Measurements from ENCODE around the gene GLB1L. TPM values are rescaled to one million over a fixed set of nuclear protein-coding genes. Genes with fewer than 3 reads are reported as not detected.
A peak's percentile ranks its signal among the peaks of the same experiment; 100 is the strongest.

The GLB1L gene
- total RNA-seq, 1 donor, result 15.5 TPM

DNA sequence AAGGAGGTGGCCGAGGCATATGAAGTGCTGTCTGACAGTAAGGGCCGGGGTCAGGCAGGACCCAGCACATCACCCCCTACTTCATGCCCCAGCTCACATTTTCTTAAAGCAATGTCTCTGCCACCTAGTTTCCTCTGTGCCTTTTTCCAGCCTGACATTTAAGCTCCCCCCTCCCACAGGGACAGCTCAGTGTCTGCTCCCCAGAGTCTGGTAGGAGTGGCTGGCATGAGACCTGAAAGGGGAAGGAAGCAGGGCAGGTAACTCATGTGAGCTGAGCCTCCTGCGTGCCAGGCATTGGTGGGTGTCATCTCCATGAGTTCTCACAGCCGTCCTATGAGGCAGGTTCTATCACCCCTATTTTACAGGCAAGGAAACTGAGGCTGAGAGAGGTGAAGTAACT, 35.4 kb upstream of the GLB1L start:
- TF ChIP-seq, protein P1, sequence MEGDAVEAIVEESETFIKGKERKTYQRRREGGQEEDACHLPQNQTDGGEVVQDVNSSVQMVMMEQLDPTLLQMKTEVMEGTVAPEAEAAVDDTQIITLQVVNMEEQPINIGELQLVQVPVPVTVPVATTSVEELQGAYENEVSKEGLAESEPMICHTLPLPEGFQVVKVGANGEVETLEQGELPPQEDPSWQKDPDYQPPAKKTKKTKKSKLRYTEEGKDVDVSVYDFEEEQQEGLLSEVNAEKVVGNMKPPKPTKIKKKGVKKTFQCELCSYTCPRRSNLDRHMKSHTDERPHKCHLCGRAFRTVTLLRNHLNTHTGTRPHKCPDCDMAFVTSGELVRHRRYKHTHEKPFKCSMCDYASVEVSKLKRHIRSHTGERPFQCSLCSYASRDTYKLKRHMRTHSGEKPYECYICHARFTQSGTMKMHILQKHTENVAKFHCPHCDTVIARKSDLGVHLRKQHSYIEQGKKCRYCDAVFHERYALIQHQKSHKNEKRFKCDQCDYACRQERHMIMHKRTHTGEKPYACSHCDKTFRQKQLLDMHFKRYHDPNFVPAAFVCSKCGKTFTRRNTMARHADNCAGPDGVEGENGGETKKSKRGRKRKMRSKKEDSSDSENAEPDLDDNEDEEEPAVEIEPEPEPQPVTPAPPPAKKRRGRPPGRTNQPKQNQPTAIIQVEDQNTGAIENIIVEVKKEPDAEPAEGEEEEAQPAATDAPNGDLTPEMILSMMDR (IDR thresholded peaks at IDR 0.05; ENCODE audit: insufficient read depth, low read depth, low read length), result no peak
- DNase-seq (ENCODE audit: low read depth), result no peak
- H3K4me3 ChIP-seq (ENCODE audit: low read depth, low read length), result no peak overlapping the region

DNA sequence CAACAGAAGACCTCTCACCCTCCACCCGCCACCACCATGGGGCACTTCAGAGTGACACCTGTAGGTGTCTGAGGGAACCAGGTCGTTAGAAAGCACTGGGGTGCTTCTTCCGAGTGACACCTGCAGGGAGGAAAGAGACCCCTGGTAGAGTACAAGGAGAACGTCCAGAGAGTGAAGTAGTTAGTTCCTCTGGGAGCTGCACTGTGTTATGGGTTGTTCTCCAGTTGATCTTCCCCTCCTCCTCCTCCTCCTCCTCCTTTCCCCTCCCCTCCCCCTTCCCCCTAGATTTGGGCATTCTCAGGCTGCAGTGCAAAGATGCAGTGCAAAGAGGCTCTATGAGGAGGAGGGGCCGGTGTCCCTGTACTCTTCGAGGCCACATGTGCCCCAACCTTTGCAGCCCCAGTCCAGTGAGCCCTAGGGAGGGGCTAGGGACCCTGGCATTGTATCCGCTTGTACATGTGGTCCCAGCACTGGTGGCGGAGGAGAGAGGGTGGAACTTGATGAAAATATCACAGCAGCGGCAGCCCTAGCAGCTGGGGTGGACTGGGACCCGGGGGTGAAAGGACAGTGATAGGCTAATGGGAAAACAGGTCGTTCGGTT, 34.8 kb upstream of the GLB1L start:
- TF ChIP-seq, protein P1 (IDR thresholded peaks at IDR 0.05; ENCODE audit: insufficient read depth, low read depth, low read length), result peak; percentile 1
- peak overlapping the region; percentile 74 for H3K4me3 ChIP-seq (ENCODE audit: low read depth, low read length)
- DNase-seq (ENCODE audit: low read depth), result no peak

DNA sequence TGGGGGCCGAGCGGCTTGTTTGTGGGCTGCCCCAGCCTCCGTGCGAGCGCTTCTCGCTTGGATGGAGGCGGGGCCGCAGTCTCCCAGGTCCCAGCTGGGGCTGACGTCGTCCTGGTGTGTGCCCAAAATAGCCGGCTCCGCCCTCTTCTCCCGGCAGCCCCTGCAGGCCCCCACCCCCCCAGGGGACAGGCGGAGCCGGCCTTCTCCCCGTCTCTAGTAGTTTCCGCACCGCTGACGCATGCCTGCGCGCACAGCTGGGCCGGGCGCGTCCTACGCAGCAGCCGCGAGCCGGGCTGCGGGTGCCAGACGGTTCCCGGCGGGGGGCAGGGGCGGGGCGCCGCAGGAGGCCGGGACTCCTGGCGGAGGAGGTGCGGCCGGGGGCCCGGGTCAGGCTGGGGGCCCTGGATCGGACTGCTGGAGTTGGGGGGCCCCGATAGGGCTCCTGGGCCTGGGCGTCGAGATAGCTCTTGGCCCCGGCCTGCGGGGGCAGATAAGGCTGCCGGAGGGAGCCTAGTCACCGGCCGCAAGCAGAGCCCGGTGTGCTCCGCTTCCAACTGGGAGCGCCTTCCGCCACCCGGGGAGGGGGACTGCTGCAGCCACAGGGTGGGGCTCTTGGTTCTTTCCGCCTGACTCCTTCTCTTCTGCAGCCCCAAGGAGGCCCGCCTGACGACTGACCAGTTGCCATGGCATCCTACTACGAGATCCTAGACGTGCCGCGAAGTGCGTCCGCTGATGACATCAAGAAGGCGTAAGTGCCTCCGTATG, 34.1 kb upstream of the GLB1L start, which contains the start of gene DNAJB2:
Gene DNAJB2, plus strand, starts transcription at position 216 of the 765 bp plus-strand sequence. Its CDS starts 468 bp downstream, at position 684.
- DNase-seq (ENCODE audit: low read depth), result peak; percentile 99
- TF ChIP-seq, protein P1 (IDR thresholded peaks at IDR 0.05; ENCODE audit: insufficient read depth, low read depth, low read length), result peak; percentile 22

DNA sequence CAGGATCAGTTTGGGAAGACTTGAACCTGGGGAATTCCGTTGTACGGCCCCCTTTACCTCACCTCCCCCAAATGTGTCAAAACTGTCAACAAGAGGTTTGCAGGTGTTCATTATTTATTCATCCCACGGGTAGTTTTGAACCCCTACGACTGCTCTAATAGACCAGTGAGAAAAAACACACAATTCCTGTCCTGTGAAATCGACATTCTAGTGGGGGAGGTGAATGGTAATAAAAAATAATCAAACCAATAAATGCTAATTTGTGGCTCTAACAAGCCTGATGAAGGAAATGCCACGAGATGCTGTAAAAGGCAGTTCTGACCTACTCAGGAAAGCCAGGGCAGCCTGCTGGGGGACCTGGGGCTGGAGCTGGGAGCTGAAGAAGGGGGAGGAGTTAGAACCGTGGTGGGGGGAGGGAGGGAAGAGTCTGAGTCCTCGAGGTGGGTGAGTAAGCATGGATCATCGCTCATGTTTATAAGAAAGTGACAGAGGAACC, 33.5 kb upstream of the GLB1L start:
- TF ChIP-seq, protein P1 (IDR thresholded peaks at IDR 0.05; ENCODE audit: insufficient read depth, low read depth, low read length), result no peak
- peak overlapping the region; percentile 24 for H3K4me3 ChIP-seq (ENCODE audit: low read depth, low read length)
- no peak for DNase-seq (ENCODE audit: low read depth)

More for the DNA sequence above, 34.1 kb upstream of the GLB1L start, which contains the start of gene DNAJB2:
- peak within 1 kb of the TSS; percentile 74 for H3K4me3 ChIP-seq (ENCODE audit: low read depth, low read length)

DNA sequence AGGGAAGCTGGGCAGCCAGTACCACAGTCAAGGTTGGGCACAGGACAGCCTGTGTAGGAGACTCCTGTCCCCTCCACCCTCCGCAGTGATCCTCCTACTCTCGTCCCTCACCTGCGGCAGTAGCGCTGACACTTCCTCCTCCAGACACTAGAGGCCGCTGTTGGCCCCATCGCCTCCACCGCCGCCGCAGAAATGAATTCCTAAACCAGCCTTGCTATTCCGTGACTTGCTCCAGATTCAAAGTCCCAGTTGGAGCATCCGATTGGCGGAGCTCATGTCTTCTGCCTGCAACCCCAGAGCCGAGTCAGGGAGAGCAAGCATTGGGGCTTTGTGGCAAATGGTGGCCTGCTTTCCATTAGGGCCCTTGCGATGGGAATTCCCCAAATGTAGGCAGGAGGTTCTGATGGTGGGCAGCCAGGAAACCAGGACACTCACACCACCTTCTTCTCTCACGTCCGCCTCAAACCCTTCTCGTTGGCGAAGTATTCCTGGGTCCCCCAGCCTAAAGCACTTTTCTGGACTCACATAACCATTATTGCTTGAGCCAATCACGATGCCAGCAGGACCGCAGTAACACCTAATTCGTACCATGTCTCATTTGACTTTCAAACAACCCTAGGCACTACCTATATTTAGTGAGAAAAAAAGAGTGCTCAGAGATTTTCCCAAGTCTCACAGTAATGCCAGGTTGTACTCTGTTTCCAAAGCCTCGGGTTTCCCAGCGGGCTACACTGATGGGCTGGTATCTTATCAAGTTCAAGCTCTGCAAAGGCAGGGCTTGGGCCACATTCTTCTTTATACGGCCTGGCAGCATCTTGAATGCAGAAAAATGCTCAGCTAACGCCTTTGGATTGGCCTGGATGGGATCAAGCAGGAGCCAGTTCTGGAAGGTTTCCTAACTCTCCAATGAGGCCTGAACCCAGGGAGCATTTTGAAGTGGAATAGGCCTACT, 32.7 kb upstream of the GLB1L start:
- TF ChIP-seq, protein P1 (IDR thresholded peaks at IDR 0.05; ENCODE audit: insufficient read depth, low read depth, low read length), result peak; percentile 96
- no peak overlapping the region for H3K4me3 ChIP-seq (ENCODE audit: low read depth, low read length)
- DNase-seq (ENCODE audit: low read depth), result peak; percentile 83

DNA sequence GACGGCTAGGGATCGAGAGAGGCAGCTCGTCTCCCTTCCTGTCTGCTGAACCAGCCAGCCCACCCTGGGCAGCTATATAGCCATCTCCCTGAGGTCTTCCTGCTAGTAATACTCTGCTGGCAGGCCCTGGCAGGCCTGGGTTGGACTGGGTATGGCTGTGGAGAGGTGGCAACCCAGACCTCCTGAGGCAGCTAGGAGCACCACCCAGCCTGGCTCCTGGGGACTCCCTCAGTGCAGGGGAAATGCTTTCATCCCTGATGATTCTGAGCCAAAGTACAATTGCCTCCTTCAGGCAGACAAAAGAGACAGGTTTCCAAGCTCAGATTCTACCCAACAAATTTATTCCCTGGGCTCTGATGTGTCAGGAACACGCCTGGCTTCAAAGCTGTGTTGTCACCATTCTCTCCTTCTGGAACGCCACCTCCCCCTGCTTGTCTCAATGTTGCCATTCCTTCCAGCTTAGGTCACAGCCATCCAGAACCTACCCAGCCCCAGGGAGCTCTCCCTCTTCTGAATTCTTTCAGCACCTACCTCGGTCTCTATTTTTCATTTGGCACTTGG, 29.2 kb upstream of the GLB1L start:
- no peak overlapping the region for H3K4me3 ChIP-seq (ENCODE audit: low read depth, low read length)
- DNase-seq (ENCODE audit: low read depth), result peak; percentile 75
- TF ChIP-seq, protein P1 (IDR thresholded peaks at IDR 0.05; ENCODE audit: insufficient read depth, low read depth, low read length), result no peak

Data from fibroblast of villous mesenchyme (primary cell).